Posterior cingulate gyrus (tissue), 11 donors: Measurements from ENCODE around the gene PTPRO.

Experiments used
- DNase-seq, 10 donors: peaks; one replicate each; pipeline versions ENCODE4 v3.0.0 to v3.0.0-alpha.2; 2020 to 2021; ENCODE audit warnings: mixed read lengths in 3 of 10
- intact Hi-C: fragments of 100-400 bp; cut with DNase I; formaldehyde crosslinking; loops from one replicate; pipeline ENCODE4 v1.15.1; 2023

The PTPRO gene

GRCh38 chr12:15631007-15631715, 308.9 kb downstream of the PTPRO start:
- intact Hi-C loops, result no loop called here

DNA sequence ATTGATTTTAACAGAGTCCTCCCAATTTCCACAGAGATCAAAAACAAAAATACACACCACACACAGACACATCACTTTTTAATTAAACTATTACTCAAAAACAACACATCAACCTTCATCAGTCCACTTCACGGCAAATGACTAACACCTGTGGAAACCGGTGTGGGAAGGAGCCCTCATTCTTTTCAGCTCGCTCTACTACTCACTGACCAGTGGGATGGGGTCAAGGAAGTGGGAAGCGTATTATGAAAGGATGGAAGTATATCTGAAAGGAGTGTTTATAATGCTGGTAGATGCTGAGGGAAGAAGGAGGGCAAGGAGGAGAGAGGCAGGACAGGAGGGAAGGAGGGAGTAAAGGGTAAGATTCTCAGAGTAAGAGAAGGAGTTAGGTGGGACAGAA, 310.4 kb downstream of the PTPRO start:
- DNase-seq, result no peak
- intact Hi-C loops, result no loop called here

More at GRCh38 chr12:15631007-15631715, 308.9 kb downstream of the PTPRO start:
- DNase-seq, result no peak

DNA sequence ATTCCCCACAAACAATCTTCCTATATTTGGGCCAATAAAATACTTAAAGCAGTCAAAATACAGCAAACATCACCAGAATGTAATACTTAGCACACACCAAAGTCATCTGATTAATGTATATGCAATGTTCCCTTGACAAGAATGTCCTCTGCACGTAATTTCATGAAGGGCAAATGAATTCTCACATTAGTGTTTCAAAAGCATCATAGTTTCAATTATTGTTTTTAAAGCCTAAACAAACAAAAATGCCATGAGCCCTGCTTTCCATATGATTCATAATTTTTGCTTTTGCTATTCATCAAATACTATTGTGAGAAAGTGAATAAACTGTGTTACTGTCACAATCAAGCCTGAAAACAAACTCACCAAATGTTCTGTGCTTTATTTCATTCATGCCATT, 310.9 kb downstream of the PTPRO start:
- no peak for DNase-seq
- intact Hi-C loops, result no loop called here

GRCh38 chr12:15634010-15634683, 311.8 kb downstream of the PTPRO start:
- intact Hi-C loops, result no loop called here
- DNase-seq, result no peak

GRCh38 chr12:15636060-15636890, 314.0 kb downstream of the PTPRO start:
- DNase-seq, result no peak
- intact Hi-C loops, result no loop called here

DNA sequence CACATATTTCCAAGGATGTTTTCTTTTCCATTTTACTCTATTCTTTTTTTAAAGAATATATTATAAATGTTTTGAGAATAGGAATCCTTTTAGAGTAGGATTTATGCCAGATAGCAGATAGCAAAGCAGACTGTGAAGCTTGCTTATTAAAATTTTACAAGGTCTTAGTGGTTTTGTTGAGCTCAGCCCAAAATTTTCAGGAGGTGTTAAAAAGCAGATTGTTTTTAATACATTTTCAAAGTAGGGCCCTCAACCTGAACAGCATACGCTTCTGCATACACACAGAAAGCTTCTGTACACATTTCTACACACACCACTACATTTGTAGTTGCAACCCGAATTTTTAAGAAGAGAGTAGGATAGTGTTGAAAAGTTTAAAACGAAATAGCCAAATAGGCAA, 315.9 kb downstream of the PTPRO start:
- no peak for DNase-seq
- intact Hi-C loops, result no loop called here

DNA sequence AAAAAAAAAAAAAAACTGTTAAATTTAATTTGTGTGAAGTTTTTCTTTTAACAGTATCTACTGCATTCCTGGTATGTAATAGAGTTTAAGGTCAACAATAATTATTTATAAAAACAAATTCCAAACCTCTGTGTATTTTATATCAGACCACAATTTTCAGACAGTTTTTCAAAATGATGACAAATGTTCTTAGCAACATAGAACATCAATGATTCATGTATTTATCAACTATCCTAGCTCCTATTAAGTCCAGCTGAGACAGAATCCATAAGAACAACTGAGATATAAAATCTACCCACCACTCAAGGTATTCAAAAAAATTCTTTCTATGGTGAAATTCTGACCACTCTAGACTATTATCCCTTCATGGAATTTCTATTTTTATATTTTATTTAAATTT, 322.4 kb downstream of the PTPRO start:
- DNase-seq, result no peak
- intact Hi-C loops, result loop anchor here (5.0 kb wide), 1 partner anchor 63 kb away; no protein-coding TSS in a partner anchor

DNA sequence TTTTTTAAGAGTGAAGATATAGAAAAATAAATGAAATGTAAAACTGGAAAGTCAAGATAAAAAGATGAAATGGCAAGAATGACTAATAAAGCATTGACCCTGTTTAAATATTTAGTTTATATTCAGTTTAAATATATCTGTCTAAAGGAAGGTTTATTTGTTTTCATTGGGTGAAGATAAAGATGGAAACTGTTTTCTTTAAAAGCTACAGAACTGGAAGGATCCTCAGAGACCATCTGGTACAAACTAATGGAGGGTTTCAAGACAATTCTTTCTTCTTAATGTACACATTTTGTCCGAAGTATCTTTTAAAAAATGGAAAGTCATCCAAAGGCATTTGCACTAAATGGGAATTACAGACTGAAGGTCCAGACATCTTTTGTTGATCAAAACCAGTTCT, 324.3 kb downstream of the PTPRO start:
- DNase-seq, result no peak
- intact Hi-C loops, result no loop called here
